ENCODE data around the gene SPG7. TPM values are rescaled to one million over a fixed set of nuclear protein-coding genes. Genes with fewer than 3 reads are reported as not detected.

Gene SPG7
- total and polyA plus RNA-seq, 4 donors: 34.5 to 102 (median 49.5) TPM

- TF ChIP-seq TAF1 (conservative IDR thresholded peaks at IDR 0.05) (no peak), ATF3 (IDR thresholded peaks at IDR 0.05) (no peak), RXRA (IDR thresholded peaks at IDR 0.05) (no peak), NR2F2 (IDR thresholded peaks at IDR 0.05) (no peak), FOXA2 (IDR thresholded peaks at IDR 0.05) (no peak), JUND (IDR thresholded peaks at IDR 0.05) (no peak)
- TF ChIP-seq, protein P1, sequence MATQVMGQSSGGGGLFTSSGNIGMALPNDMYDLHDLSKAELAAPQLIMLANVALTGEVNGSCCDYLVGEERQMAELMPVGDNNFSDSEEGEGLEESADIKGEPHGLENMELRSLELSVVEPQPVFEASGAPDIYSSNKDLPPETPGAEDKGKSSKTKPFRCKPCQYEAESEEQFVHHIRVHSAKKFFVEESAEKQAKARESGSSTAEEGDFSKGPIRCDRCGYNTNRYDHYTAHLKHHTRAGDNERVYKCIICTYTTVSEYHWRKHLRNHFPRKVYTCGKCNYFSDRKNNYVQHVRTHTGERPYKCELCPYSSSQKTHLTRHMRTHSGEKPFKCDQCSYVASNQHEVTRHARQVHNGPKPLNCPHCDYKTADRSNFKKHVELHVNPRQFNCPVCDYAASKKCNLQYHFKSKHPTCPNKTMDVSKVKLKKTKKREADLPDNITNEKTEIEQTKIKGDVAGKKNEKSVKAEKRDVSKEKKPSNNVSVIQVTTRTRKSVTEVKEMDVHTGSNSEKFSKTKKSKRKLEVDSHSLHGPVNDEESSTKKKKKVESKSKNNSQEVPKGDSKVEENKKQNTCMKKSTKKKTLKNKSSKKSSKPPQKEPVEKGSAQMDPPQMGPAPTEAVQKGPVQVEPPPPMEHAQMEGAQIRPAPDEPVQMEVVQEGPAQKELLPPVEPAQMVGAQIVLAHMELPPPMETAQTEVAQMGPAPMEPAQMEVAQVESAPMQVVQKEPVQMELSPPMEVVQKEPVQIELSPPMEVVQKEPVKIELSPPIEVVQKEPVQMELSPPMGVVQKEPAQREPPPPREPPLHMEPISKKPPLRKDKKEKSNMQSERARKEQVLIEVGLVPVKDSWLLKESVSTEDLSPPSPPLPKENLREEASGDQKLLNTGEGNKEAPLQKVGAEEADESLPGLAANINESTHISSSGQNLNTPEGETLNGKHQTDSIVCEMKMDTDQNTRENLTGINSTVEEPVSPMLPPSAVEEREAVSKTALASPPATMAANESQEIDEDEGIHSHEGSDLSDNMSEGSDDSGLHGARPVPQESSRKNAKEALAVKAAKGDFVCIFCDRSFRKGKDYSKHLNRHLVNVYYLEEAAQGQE (IDR thresholded peaks at IDR 0.05): no peak
- H3K4me1 ChIP-seq (ENCODE audit: control insufficient read depth in 4 of 4, insufficient read depth in 4 of 4, low read length in 3 of 4): no peaks in the 10 kb centered on the region
- H3K27me3 ChIP-seq (ENCODE audit: control insufficient read depth in 4 of 4, insufficient read depth in 4 of 4, low read length in 3 of 4): no peaks in the 10 kb centered on the region
- no peaks in the 10 kb centered on the region for H3K9me3 ChIP-seq (ENCODE audit: control insufficient read depth in 4 of 4, low read length in 3 of 4)
- H3K27ac ChIP-seq (ENCODE audit: low read depth in 1 of 2, low read length in 2 of 2): no peak overlapping the region
- WGBS: 83% methylated on average over 15 of the region's 15 CpGs
- H3K9ac ChIP-seq (ENCODE audit: low read depth in 1 of 2, low read length in 2 of 2): no peak overlapping the region
- no peaks in the 10 kb centered on the region for H3K36me3 ChIP-seq (ENCODE audit: control insufficient read depth in 4 of 4, insufficient read depth in 3 of 4, low read depth in 1 of 4, low read length in 3 of 4)
- H3K4me3 ChIP-seq (ENCODE audit: low read depth in 1 of 3, low read length in 3 of 3): no peak overlapping the region
- no peak for DNase-seq (ENCODE audit: low spot score)
Measured at GRCh38 chr16:89593841-89594240, 85.6 kb downstream of the SPG7 start.

- Histone ChIP-seq H3K27me3 (ENCODE audit: control insufficient read depth in 4 of 4, insufficient read depth in 4 of 4, low read length in 3 of 4) (no peaks in the 10 kb centered on the region), H3K9ac (ENCODE audit: low read depth in 1 of 2, low read length in 2 of 2) (no peak overlapping the region), H3K36me3 (ENCODE audit: control insufficient read depth in 4 of 4, insufficient read depth in 3 of 4, low read depth in 1 of 4, low read length in 3 of 4) (no peaks in the 10 kb centered on the region), H3K27ac (ENCODE audit: low read depth in 1 of 2, low read length in 2 of 2) (no peak overlapping the region), H3K4me3 (ENCODE audit: low read depth in 1 of 3, low read length in 3 of 3) (no peak overlapping the region), H3K9me3 (ENCODE audit: control insufficient read depth in 4 of 4, low read length in 3 of 4) (no peaks in the 10 kb centered on the region), H3K4me1 (ENCODE audit: control insufficient read depth in 4 of 4, insufficient read depth in 4 of 4, low read length in 3 of 4) (no peaks in the 10 kb centered on the region)
- 95% methylated on average over 47 of the region's 47 CpGs for WGBS
- no peak for DNase-seq (ENCODE audit: low spot score)
- no peak for TF ChIP-seq NR2F2 (IDR thresholded peaks at IDR 0.05)
- no peak for TF ChIP-seq MAX (IDR thresholded peaks at IDR 0.05)
- no peak for TF ChIP-seq RXRA (IDR thresholded peaks at IDR 0.05)
- no peak for TF ChIP-seq GABPA (IDR thresholded peaks at IDR 0.05 in 1 of 2, conservative IDR thresholded peaks at IDR 0.05 in 1 of 2)
- TF ChIP-seq, protein P1 (IDR thresholded peaks at IDR 0.05): no peak
- TF ChIP-seq JUND (IDR thresholded peaks at IDR 0.05): no peak
- TF ChIP-seq YY1 (IDR thresholded peaks at IDR 0.05): no peak
- no peak for TF ChIP-seq TAF1 (conservative IDR thresholded peaks at IDR 0.05)
- no peak for TF ChIP-seq SP1 (IDR thresholded peaks at IDR 0.05)
- TF ChIP-seq ATF3 (IDR thresholded peaks at IDR 0.05): no peak
- TF ChIP-seq CTCF (IDR thresholded peaks at IDR 0.05; ENCODE audit: low read depth, low read length, missing input control): no peak
- TF ChIP-seq FOXA1 (IDR thresholded peaks at IDR 0.05): no peak
- TF ChIP-seq FOXA2 (IDR thresholded peaks at IDR 0.05): no peak
- TF ChIP-seq HNF4G (IDR thresholded peaks at IDR 0.05): no peak
- no peak for TF ChIP-seq EGR1 (IDR thresholded peaks at IDR 0.05; ENCODE audit: low read depth in 2 of 2)
- TF ChIP-seq, protein P2, sequence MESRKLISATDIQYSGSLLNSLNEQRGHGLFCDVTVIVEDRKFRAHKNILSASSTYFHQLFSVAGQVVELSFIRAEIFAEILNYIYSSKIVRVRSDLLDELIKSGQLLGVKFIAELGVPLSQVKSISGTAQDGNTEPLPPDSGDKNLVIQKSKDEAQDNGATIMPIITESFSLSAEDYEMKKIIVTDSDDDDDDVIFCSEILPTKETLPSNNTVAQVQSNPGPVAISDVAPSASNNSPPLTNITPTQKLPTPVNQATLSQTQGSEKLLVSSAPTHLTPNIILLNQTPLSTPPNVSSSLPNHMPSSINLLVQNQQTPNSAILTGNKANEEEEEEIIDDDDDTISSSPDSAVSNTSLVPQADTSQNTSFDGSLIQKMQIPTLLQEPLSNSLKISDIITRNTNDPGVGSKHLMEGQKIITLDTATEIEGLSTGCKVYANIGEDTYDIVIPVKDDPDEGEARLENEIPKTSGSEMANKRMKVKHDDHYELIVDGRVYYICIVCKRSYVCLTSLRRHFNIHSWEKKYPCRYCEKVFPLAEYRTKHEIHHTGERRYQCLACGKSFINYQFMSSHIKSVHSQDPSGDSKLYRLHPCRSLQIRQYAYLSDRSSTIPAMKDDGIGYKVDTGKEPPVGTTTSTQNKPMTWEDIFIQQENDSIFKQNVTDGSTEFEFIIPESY (IDR thresholded peaks at IDR 0.05): no peak
- no peak for TF ChIP-seq RAD21 (IDR thresholded peaks at IDR 0.05)
- TF ChIP-seq HNF4A (conservative IDR thresholded peaks at IDR 0.05): no peak
Measured at GRCh38 chr16:89595330-89596060, 87.3 kb downstream of the SPG7 start.
